H7 (cell line): ENCODE results near the gene RGS3. TPM values are rescaled to one million over a fixed set of nuclear protein-coding genes. Genes with fewer than 3 reads are reported as not detected.
"Not testable (repeated sequence)": the region's sequence is repeated elsewhere in the genome, so short reads cannot be mapped to it uniquely, and the experiment has no call there.

Source experiments
- DNase-seq: peaks from one replicate; pipeline ENCODE4 v3.0.0; 2012
- H3K27me3 ChIP-seq: 2 replicates; pipeline ENCODE4 v1.6.0; 2011; ENCODE audit warnings: mild to moderate bottlenecking, low read length; ENCODE audit not compliant: control insufficient read depth, insufficient read depth
- H3K36me3 ChIP-seq: replicated peaks from 2 replicates; pipeline ENCODE4 v1.5.1; 2011; ENCODE audit warnings: low read length; ENCODE audit not compliant: control insufficient read depth, insufficient read depth
- H3K4me3 ChIP-seq: 2 replicates; pipeline ENCODE4 v1.5.1; 2011; ENCODE audit warnings: low read depth, mild to moderate bottlenecking, control low read depth, low read length, moderate library complexity; ENCODE audit not compliant: insufficient read depth
- total RNA-seq: library from RNA; depleted of rRNA; stranded (reverse); fragments of >200 nt; shearing (Covaris generic); gene quantifications from 2 replicates; pipeline ENCODE4 v1.2.3, GENCODE V29; 2014

Gene RGS3
- total RNA-seq, 1 experiment from 2014 or later, result 18.2 TPM

DNA sequence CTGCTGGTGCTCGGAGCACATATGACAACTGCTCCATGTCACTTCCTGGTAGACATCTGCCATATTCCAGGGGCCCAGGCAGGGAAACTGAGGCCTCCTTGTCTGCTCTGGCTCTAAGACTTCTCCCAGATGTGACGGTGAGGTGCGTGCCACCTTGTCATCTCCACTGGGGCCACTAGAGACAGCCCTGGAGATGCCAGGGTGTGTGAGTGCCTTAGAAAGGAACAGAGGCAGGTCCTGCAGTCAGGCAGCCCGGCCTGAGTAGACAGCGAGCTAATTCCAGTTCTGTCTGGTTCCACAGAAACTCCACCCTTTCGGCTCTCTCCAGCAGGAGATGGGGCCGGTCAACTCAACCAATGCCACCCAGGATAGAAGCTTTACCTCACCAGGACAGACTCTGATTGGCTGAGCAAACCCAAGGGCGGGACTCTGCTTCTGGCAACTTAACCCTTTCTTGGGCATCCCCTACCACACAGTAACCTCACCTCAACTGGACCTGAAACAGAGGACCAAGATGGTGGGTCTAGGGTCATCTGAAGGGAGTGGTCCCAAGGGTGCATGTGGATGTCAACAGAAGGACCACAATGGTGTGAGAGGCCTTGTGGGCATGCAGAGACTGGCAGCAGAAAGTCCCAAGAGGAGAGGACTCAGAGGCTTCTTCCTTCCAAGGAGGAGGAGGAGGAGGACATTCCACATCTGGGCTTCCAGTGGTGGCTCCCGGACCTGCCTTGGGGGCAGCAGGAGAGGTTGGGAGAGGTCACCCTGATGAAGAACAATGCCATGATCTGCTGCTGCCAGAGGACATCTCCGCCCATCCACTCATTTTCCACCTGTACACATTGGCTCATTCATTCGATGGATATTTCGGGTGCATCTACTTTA, 77.7 kb downstream of the RGS3 start:
- peak; percentile 93 for DNase-seq
- Histone ChIP-seq H3K4me3 (no peak overlapping the region), H3K27me3 (no peaks in the 10 kb centered on the region), H3K36me3 (no peaks in the 10 kb centered on the region; the same call in 1 of the 2 replicates)

DNA sequence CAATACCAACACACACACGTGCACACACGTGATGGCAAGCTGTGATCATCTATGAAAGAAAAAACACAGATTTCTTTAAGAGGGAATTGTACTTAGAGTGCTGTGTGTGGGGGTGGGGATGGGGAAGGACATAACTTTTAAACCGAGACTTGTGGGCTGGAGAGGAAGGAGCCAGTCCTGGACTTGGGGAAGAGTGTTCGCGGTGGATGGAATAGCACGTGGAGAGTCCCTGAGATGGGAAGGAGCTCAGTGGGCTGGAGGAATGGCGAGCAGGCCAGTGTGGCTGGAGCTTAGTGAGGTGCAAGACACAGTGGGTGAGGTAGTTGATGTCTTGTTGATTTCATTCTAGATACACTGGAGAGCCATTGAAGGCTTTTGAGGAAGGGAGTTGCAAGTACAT, 78.5 kb downstream of the RGS3 start:
- DNase-seq, result no peak
- H3K27me3 ChIP-seq, result no peaks in the 10 kb centered on the region
- H3K36me3 ChIP-seq, result no peaks in the 10 kb centered on the region; the same call in 1 of the 2 replicates
- H3K4me3 ChIP-seq, result no peak overlapping the region

DNA sequence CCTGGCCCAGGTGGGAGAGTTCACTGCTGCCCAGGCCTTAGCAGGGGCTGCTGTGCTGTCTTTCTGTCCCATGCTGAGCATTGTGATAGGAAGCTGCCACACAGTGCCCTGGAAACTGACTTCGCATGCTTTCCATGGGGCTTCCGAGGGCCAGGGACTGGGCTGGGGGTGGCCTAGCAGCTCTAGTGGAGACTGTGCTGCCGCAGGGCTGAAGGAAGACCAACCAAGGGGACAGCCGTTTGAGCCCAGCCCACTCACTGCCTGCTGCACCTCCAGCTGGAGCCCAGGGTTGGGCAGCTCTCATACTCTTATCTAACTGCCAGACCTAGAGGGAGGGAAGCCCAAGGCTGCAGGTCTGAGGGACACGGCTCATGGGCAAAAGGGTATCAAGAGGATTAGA, 79.2 kb downstream of the RGS3 start:
- no peaks in the 10 kb centered on the region; the same call in 1 of the 2 replicates for H3K36me3 ChIP-seq
- no peak overlapping the region for H3K4me3 ChIP-seq
- DNase-seq, result no peak

DNA sequence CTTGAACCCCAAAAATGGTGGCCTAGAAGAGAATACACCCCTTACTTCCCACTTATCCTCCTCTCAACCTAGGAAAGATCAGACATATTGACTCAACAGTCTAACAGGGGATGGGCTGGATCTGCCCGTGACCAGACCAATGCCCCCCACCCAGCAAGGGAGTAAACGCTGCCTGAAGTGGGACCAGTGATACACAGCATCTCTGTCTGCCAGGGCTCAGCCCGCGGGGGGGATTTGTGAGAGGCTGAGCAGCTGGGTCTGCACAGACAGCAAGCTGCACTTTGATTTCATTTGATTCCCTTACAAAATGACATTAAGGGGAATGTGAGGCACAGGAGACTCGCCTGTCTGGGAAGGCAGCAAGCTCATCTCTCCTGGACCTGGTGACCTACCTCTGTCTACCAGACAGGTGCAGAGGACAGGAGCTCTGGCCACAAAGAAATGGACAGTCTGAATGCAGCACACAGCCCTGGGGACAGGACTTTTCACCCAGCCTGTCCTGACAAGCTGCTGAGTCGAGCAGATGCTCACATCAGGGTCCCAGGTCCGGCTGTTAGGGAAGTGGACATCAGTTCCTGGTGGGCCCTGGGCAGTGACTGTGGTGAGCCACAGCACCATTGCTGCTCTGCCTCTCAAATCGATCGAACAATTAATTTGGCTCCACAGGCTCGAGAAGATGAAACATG, 79.9 kb downstream of the RGS3 start:
- Histone ChIP-seq H3K36me3 (no peaks in the 10 kb centered on the region; the same call in 1 of the 2 replicates), H3K27me3 (no peaks in the 10 kb centered on the region), H3K4me3 (no peak overlapping the region)
- DNase-seq, result no peak

More for the DNA sequence above, 79.2 kb downstream of the RGS3 start:
- H3K27me3 ChIP-seq, result no peaks in the 10 kb centered on the region

DNA sequence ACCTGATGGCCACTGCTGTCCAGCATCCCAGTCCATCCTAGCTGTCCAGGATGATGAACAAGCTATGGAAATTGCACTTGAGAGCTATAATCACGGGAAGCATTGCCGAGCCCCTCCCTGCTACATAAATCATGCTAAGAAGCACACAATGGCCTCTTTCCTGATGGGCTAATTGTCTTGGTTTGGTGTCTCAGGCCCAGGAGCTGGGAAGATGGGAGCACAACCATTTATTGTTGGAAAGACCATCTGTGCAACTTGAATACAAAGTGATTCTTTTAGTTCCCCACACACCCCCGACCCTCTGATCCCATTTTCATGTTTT, 80.4 kb downstream of the RGS3 start:
- no peaks in the 10 kb centered on the region for H3K27me3 ChIP-seq
- DNase-seq, result no peak
- H3K4me3 ChIP-seq, result no peak overlapping the region
- H3K36me3 ChIP-seq, result no peaks in the 10 kb centered on the region; the same call in 1 of the 2 replicates

DNA sequence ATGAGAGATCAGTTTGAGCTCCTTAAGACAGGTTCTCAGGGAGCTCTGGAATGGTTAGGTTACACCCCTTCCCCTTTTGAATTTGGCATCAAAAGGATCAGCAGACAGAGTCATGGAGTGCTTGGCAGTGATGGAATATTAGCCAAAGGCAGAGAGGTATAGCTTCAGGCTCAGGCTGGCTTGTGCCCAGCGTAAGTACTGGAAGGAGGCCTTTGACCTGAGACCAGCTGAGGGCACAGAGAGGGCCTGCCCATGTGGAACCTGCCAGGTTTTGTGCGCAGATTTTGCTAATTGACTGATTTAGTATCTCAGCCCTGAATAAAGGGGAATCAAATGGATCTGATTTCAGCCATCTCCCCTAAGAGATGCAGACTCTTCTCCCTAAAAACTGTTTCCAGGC, 81.5 kb downstream of the RGS3 start:
- no peaks in the 10 kb centered on the region; the same call in 1 of the 2 replicates for H3K36me3 ChIP-seq
- DNase-seq, result no peak
- no peaks in the 10 kb centered on the region for H3K27me3 ChIP-seq
- no peak overlapping the region for H3K4me3 ChIP-seq

DNA sequence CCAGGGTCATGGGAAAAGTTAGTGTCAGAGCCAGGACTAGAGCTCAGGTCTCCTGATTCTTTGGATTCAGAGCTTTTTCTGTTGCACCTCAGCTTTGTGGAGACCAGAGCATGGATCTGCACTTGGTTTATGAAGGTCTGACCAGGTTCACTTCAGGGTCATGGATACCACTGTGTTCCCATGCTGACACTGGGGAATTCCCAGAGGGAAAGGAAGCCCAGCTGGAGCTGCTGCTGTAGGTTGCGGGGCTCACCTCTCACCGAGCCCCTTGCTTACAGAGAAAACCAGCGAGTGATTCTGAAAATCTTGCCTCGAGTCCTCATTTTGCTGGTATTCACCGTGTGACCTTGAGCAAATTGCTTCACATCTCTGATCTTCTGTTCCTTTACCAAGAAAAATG, 83.0 kb downstream of the RGS3 start:
- H3K27me3 ChIP-seq, result no peaks in the 10 kb centered on the region
- H3K36me3 ChIP-seq, result no peaks in the 10 kb centered on the region; the same call in 1 of the 2 replicates
- H3K4me3 ChIP-seq, result no peak overlapping the region
- no peak for DNase-seq

DNA sequence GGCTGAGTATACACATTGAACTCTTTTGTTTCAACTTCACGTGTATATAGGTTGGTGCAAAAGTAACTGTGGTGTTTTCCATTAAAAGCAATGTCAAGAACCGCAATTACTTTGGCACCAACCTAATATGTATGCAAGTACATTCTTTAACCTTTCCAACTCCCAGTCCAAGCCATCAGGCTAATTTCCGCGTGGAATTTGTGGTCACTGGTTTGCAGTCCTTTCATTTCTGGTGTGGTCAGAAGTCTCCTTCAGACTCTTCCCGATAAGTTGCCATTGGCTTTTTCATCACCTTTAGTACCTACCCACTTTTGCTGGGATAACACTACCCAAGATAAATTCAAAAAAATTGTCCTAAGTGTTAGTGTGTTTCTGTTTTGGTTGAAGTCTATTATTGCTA, 84.0 kb downstream of the RGS3 start:
- no peak for DNase-seq
- Histone ChIP-seq H3K27me3 (no peaks in the 10 kb centered on the region), H3K36me3 (no peaks in the 10 kb centered on the region; the same call in 1 of the 2 replicates), H3K4me3 (no peak overlapping the region)

DNA sequence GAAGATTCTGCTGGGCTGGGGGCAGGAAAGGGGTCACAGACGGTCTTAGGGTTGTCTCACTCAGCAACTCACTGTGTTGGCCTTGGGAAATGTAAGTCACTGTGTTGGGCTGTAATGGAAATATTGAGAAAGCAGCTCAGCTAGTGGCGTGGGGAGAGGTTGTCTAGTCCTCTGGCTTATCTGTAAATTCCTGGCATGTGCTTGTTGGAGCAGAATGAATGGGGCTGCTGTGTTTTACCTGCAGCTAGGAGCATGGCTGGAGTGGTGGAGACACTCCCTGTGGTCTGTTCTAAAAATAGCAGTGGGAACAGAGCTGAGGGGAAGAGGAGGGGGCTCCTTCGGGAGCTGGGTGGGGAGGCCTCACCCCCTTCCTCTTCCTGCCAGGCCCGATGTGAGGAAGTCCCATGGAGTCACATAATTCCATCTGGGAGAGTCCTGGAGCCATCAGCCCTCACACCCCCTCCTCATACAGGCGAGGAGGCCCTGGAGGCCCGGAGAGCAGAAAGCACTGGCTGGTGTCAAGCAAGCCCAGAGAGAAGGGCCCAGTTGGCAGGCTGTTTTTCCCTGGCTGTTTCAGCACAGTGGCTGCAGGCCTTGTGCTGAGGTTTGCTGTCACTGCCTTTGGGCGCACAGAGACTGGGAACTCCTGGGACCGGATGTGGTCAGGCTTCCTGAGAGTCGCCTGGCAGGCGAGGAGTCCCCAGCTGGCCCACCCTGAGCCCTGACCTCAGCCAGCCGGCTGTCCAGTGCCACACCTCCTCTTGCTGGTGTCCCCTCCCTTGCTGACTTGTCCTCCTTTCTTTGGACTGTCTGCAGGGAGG, 84.9 kb downstream of the RGS3 start:
- DNase-seq, result peak; percentile 66
- H3K36me3 ChIP-seq, result no peaks in the 10 kb centered on the region; the same call in 1 of the 2 replicates
- H3K27me3 ChIP-seq, result no peaks in the 10 kb centered on the region
- no peak overlapping the region for H3K4me3 ChIP-seq

DNA sequence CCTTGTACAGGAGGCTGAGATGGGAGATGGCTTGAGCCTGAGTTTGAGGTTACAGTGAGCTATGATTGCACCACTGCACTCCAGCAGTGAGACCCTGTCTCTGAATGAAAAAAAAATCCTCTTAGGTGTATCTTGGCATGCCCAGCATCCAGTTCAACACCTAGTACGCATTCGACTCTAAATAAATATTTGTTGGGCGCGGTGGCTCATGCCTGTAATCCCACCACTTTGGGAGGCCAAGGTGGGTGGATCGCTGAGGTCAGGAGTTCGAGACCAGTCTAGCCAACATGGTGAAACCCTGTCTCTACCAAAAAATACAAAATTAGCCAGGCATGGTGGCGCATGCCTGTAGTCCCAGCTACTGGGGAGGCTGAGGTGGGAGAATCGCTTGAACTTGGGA, 86.4 kb downstream of the RGS3 start:
- H3K4me3 ChIP-seq, DNase-seq, H3K27me3 ChIP-seq, H3K36me3 ChIP-seq: not testable (repeated sequence)

DNA sequence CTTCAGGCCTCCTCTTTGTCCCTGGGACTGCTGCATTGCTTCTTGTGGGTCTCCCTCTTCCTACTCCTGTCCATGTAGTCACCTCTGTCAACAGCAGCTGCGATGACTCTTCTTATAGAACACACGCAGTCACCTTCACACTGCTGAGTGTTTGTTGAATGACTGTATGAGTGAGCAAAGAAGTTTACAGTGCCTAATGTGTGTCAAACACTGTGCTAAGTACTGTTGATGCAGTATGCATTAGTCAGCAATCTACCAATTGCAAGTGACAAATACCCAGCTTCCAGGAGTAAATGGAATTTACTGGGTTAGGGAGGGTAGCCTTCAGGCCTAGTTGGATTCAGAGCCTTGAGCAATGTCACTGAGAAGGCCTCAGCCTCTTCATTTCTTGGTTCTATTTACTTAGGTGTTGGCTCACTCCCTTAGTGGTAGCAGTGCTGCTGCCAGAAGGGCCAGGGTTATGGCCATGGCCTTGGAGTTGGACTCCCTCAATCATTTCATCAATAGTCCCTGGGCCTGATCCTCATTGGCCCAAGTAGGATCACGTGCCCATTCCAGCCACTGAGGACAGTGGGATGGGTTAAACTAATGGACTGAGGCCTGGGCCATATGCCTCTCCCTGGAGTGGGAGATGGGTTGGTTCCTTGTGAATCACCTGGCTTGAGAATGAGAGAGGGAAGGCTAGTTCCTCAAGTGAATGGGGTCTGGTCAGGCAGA, 93.5 kb downstream of the RGS3 start:
- H3K27me3 ChIP-seq, result no peaks in the 10 kb centered on the region
- no peaks in the 10 kb centered on the region for H3K36me3 ChIP-seq
- H3K4me3 ChIP-seq, result no peak overlapping the region
- DNase-seq, result no peak

DNA sequence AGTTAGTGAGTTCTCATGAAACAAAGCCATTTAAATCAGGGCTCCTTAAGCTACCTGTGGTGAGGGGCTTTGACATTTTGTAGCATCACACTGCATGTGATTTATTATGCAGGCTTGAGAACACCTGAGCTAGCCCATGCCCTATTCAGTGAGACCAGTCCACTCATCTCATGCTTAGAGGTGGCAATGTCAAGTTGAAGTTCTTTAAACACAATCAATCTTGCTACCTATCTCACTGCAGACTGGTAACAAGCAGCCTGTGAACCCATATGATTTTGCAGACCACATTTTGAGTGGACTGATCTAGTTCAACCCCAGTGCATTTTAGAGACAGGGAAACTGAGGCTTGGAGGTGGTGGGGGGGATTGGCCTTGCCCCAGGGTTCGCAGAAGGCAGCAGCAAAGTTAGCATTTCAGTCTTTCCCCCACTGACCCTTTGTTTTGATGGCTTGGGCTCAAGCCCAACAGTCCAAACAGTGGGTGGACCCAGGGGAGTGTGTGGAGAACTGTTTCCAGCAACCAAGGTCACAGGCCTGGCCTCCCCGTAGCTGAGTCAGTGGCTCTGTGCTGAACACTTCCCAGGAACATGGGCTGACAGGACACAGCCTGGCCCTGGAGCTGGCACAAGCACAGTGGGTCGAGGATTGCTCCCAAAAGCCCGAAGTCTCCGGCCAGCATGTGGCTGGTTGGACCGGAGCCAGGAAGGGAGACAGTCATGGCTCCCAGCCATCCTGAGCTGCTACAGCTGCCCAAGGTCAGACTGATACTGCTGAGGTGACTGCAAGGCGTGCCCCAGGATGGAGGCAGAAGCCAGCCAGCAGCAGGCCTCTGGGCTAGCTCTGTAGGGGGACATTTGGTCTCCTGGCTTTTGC, 95.3 kb downstream of the RGS3 start:
- no peaks in the 10 kb centered on the region for H3K36me3 ChIP-seq
- DNase-seq, result no peak
- no peak overlapping the region for H3K4me3 ChIP-seq
- no peaks in the 10 kb centered on the region for H3K27me3 ChIP-seq
